ENCODE data around the gene AAMDC.
"Not testable (repeated sequence)": the region's sequence is repeated elsewhere in the genome, so short reads cannot be mapped to it uniquely, and the experiment has no call there.

The AAMDC gene

GRCh38 chr11:77833302-77833701, 12.4 kb downstream of the AAMDC start:
- H3K4me3 ChIP-seq (ENCODE audit: low read depth, low read length), result no peak overlapping the region
- no peak for TF ChIP-seq CTCF (IDR thresholded peaks at IDR 0.05; ENCODE audit: control insufficient read depth, extremely low read depth, insufficient read depth)
- DNase-seq (ENCODE audit: low read depth), result no peak

- no peak overlapping the region for H3K4me3 ChIP-seq (ENCODE audit: low read depth, low read length)
- TF ChIP-seq CTCF (IDR thresholded peaks at IDR 0.05; ENCODE audit: control insufficient read depth, extremely low read depth, insufficient read depth), result no peak
- DNase-seq (ENCODE audit: low read depth), result no peak
These were observed 21.6 kb downstream of the AAMDC start for GRCh38 chr11:77842441-77843121.

GRCh38 chr11:77843700-77844099, 22.8 kb downstream of the AAMDC start:
- not testable (repeated sequence) for H3K4me3 ChIP-seq (ENCODE audit: low read depth, low read length); DNase-seq (ENCODE audit: low read depth)

- H3K4me3 ChIP-seq (ENCODE audit: low read depth, low read length), result no peak overlapping the region
- no peak for DNase-seq (ENCODE audit: low read depth)
- no peak for TF ChIP-seq CTCF (IDR thresholded peaks at IDR 0.05; ENCODE audit: control insufficient read depth, extremely low read depth, insufficient read depth)
These were observed 30.6 kb downstream of the AAMDC start for GRCh38 chr11:77851503-77851902.

- no peak overlapping the region for H3K4me3 ChIP-seq (ENCODE audit: low read depth, low read length)
- no peak for TF ChIP-seq CTCF (IDR thresholded peaks at IDR 0.05; ENCODE audit: control insufficient read depth, extremely low read depth, insufficient read depth)
- DNase-seq (ENCODE audit: low read depth), result no peak
These were observed 33.9 kb downstream of the AAMDC start for GRCh38 chr11:77854838-77855237.

- not testable (repeated sequence) for H3K4me3 ChIP-seq (ENCODE audit: low read depth, low read length); DNase-seq (ENCODE audit: low read depth)
These were observed 37.0 kb downstream of the AAMDC start for GRCh38 chr11:77857906-77858457.

- not testable (repeated sequence) for H3K4me3 ChIP-seq (ENCODE audit: low read depth, low read length); DNase-seq (ENCODE audit: low read depth)
These were observed 40.5 kb downstream of the AAMDC start for GRCh38 chr11:77861444-77861843.

- TF ChIP-seq CTCF (IDR thresholded peaks at IDR 0.05; ENCODE audit: control insufficient read depth, extremely low read depth, insufficient read depth), result no peak
These were observed 44.9 kb downstream of the AAMDC start for GRCh38 chr11:77865805-77866204.

More at GRCh38 chr11:77865805-77866204, 44.9 kb downstream of the AAMDC start:
- no peak overlapping the region for H3K4me3 ChIP-seq (ENCODE audit: low read depth, low read length)
- no peak for DNase-seq (ENCODE audit: low read depth)
